GM12891 (cell line): ENCODE data around the gene MRNIP.

Source experiments
- POLR2A ChIP-seq: IDR thresholded peaks from 2 replicates; pipeline ENCODE4 v1.6.1; 2011; ENCODE audit warnings: low read depth, low read length, control low read depth
- POLR2AphosphoS5 ChIP-seq: IDR thresholded peaks from 2 replicates; pipeline ENCODE4 v1.6.1; 2011; ENCODE audit warnings: low read depth, low read length, control low read depth

DNA sequence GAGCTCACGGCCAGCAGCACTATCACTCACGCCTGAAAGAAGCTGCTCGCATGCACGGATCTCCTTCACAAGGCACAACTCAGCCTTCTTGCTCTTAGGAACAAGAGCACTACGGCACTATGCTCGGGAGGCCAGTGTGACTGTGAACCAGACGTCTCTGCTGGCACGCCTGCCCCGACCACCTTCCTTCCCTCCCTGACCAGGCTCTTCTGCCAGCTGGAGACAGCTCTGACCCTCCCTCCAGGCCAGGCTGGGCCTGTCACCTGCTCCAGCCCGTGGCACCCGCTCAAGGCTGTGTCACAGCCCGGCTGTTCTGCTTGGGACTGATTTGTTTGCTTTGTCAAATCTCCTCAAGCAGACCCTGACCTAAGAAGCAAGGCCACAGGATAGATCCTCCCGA lies 42.1 kb upstream of the MRNIP start:
- TF ChIP-seq POLR2AphosphoS5 (no peak), POLR2A (no peak)
